HepG2 (cell line): Measurements from ENCODE around the gene ARHGEF40. TPM values are rescaled to one million over a fixed set of nuclear protein-coding genes. Genes with fewer than 3 reads are reported as not detected.

ENCODE experiments used
- BRCA1 ChIP-seq: sonication (generic); formaldehyde crosslinking; IDR thresholded peaks from 2 replicates; pipeline ENCODE4 v1.4.0; 2020; ENCODE audit warnings: missing genetic modification reagents
- CSRNP2 ChIP-seq: sonication (generic); formaldehyde crosslinking; conservative IDR thresholded peaks from 2 replicates; pipeline ENCODE4 v1.8.0; 2022; ENCODE audit warnings: low read depth, missing genetic modification reagents
- FOXA3 ChIP-seq: IDR thresholded peaks from 2 replicates; pipeline ENCODE4 v1.6.1; 2016; ENCODE audit warnings: missing genetic modification reagents, missing compliant biosample characterization
- MEF2D ChIP-seq: sonication (generic); formaldehyde crosslinking; IDR thresholded peaks from 2 replicates; pipeline ENCODE4 v1.5.1; 2020; ENCODE audit warnings: mild to moderate bottlenecking, missing genetic modification reagents
- MEIS1 ChIP-seq: sonication (generic); formaldehyde crosslinking; IDR thresholded peaks from 2 replicates; pipeline ENCODE4 v1.9.0; 2021; ENCODE audit warnings: mild to moderate bottlenecking, missing genetic modification reagents, moderate library complexity, borderline replicate concordance
- MXD4 ChIP-seq: IDR thresholded peaks from 2 replicates; pipeline ENCODE4 v1.6.1; 2016; ENCODE audit warnings: mild to moderate bottlenecking, missing biosample characterization, missing genetic modification reagents
- MYPOP ChIP-seq: sonication (generic); formaldehyde crosslinking; IDR thresholded peaks from 2 replicates; pipeline ENCODE4 v1.8.1; 2023; ENCODE audit warnings: mild to moderate bottlenecking, moderate library complexity, missing genetic modification reagents
- MZF1 ChIP-seq: sonication (generic); formaldehyde crosslinking; IDR thresholded peaks from 2 replicates; pipeline ENCODE4 v1.8.1; 2023; ENCODE audit warnings: mild to moderate bottlenecking, missing genetic modification reagents, borderline replicate concordance
- ONECUT2 ChIP-seq: sonication (generic); formaldehyde crosslinking; IDR thresholded peaks from 2 replicates; pipeline ENCODE4 v1.4.0; 2020; ENCODE audit warnings: missing genetic modification reagents
- REST ChIP-seq, 2 experiments: IDR thresholded peaks; 2 replicates each; pipeline ENCODE4 v1.6.1; 2011 to 2012; ENCODE audit warnings: low read length in 2 of 2, borderline replicate concordance in 1 of 2, low read depth in 1 of 2, mild to moderate bottlenecking in 1 of 2, moderate library complexity in 1 of 2
- SIN3B ChIP-seq: fragments of 150-350 bp; IDR thresholded peaks from 2 replicates; pipeline ENCODE4 v1.6.1; 2014; ENCODE audit warnings: low read length
- SMAD3 ChIP-seq: sonication (generic); formaldehyde crosslinking; IDR thresholded peaks from 2 replicates; pipeline ENCODE4 v1.4.0; 2020; ENCODE audit warnings: missing genetic modification reagents
- SYNCRIP ChIP-seq: fragments of 200-400 bp; formaldehyde crosslinking; IDR thresholded peaks from 2 replicates; pipeline ENCODE4 v1.6.1; 2018; ENCODE audit warnings: mild to moderate bottlenecking, low read depth, low read length; ENCODE audit not compliant: insufficient read depth
- ZFP1 ChIP-seq: IDR thresholded peaks from 2 replicates; pipeline ENCODE4 v1.6.1; 2016
- ZFP36L2 ChIP-seq: sonication (generic); formaldehyde crosslinking; IDR thresholded peaks from 2 replicates; pipeline ENCODE4 v1.4.0; 2020; ENCODE audit warnings: missing genetic modification reagents
- ZFP37 ChIP-seq: sonication (generic); formaldehyde crosslinking; IDR thresholded peaks from 2 replicates; pipeline ENCODE4 v1.4.0; 2020; ENCODE audit warnings: missing genetic modification reagents, borderline replicate concordance
- ZHX1 ChIP-seq: sonication (generic); formaldehyde crosslinking; IDR thresholded peaks from 2 replicates; pipeline ENCODE4 v1.8.1; 2022; ENCODE audit warnings: low read depth, mild to moderate bottlenecking, missing genetic modification reagents
- ZNF264 ChIP-seq: sonication (generic); formaldehyde crosslinking; IDR thresholded peaks from 2 replicates; pipeline ENCODE4 v1.4.0; 2020; ENCODE audit warnings: missing genetic modification reagents
- ZNF335 ChIP-seq: sonication (generic); formaldehyde crosslinking; IDR thresholded peaks from 2 replicates; pipeline ENCODE4 v1.4.0; 2020; ENCODE audit warnings: missing genetic modification reagents
- ZNF605 ChIP-seq: sonication (generic); formaldehyde crosslinking; IDR thresholded peaks from 2 replicates; pipeline ENCODE4 v1.8.0; 2022; ENCODE audit warnings: mild to moderate bottlenecking, missing genetic modification reagents
- ZNF607 ChIP-seq: sonication (generic); formaldehyde crosslinking; IDR thresholded peaks from 2 replicates; pipeline ENCODE4 v1.5.1; 2020; ENCODE audit warnings: missing genetic modification reagents, mild to moderate bottlenecking, borderline replicate concordance
- ZNF761 ChIP-seq: sonication (generic); formaldehyde crosslinking; conservative IDR thresholded peaks from 2 replicates; pipeline ENCODE4 v1.4.0; 2020; ENCODE audit warnings: mild to moderate bottlenecking, missing genetic modification reagents
- ZNF891 ChIP-seq: sonication (generic); formaldehyde crosslinking; IDR thresholded peaks from 2 replicates; pipeline ENCODE4 v1.5.0; 2020; ENCODE audit warnings: mild to moderate bottlenecking, missing genetic modification reagents
- polyA plus RNA-seq, 8 experiments: library from polyadenylated mRNA; depleted of rRNA in 3 of 8; stranded (reverse) in 7 of 8; unstranded in 1 of 8; fragments of >200 nt; fragmentation: Illumina TruSeq in 4 of 8; extraction: Trizol in 4 of 8; gene quantifications; 2 replicates each; pipeline versions ENCODE4 v1.2.1 to v1.2.3, GENCODE V29; 2011 to 2016; ENCODE audit warnings: low read depth in 4 of 8, missing spikeins in 1 of 8, mixed read lengths in 1 of 8; ENCODE audit not compliant: insufficient read depth in 1 of 8
- total RNA-seq, 5 experiments: library from RNA; depleted of rRNA; stranded (reverse); fragments of >200 nt; fragmentation: Illumina TruSeq; extraction: Trizol; gene quantifications; 2 replicates each; pipeline ENCODE4 v1.2.3, GENCODE V29; 2016; ENCODE audit warnings: low read depth in 1 of 5

The ARHGEF40 gene
- total and polyA plus RNA-seq, 2 of the 13 experiments (the other 11 are each of a cell fraction or from before 2014, with no cell fraction given): 28.1 to 78.1 TPM

- TF ChIP-seq ONECUT2 (CRISPR knock-in tag) (no peak), MXD4 (no peak), BRCA1 (CRISPR knock-in tag) (no peak), MYPOP (CRISPR knock-in tag) (no peak), REST (IDR thresholded peaks at IDR 0.05; ENCODE audit: borderline replicate concordance in 1 of 2, low read depth in 1 of 2, low read length in 2 of 2) (no peak), ZNF761 (CRISPR knock-in tag) (no peak), ZFP36L2 (CRISPR knock-in tag) (no peak), MEF2D (CRISPR knock-in tag) (0 out of 2 replicates have a peak, but pooled peaks have one; percentile 32), SIN3B (no peak), ZNF605 (CRISPR knock-in tag) (peak; percentile 33; the same call in 1 of the 2 replicates), ZHX1 (no peak), ZNF607 (CRISPR knock-in tag) (no peak), SMAD3 (CRISPR knock-in tag) (no peak), CSRNP2 (CRISPR knock-in tag) (no peak), ZFP1 (CRISPR knock-in tag) (no peak), ZNF335 (CRISPR knock-in tag) (no peak), MZF1 (no peak), ZFP37 (CRISPR knock-in tag) (no peak), MEIS1 (no peak), ZNF264 (CRISPR knock-in tag) (no peak), ZNF891 (no peak), SYNCRIP (no peak), FOXA3 (CRISPR knock-in tag) (no peak)
Measured at GRCh38 chr14:21056520-21057163, 13.5 kb upstream of the ARHGEF40 start (continued).
